ENCODE measurements around the gene LITAFD. TPM values are rescaled to one million over a fixed set of nuclear protein-coding genes. Genes with fewer than 3 reads are reported as not detected.
"Not testable (repeated sequence)": the region's sequence is repeated elsewhere in the genome, so short reads cannot be mapped to it uniquely, and the experiment has no call there.

LITAFD gene
- total RNA-seq (not detected), polyA plus RNA-seq (not detected)
- long read RNA-seq, donor 1, result 0 reads
- long read RNA-seq, donor 2, result 0 reads
- long read RNA-seq, donor 3, result 0 reads

DNA sequence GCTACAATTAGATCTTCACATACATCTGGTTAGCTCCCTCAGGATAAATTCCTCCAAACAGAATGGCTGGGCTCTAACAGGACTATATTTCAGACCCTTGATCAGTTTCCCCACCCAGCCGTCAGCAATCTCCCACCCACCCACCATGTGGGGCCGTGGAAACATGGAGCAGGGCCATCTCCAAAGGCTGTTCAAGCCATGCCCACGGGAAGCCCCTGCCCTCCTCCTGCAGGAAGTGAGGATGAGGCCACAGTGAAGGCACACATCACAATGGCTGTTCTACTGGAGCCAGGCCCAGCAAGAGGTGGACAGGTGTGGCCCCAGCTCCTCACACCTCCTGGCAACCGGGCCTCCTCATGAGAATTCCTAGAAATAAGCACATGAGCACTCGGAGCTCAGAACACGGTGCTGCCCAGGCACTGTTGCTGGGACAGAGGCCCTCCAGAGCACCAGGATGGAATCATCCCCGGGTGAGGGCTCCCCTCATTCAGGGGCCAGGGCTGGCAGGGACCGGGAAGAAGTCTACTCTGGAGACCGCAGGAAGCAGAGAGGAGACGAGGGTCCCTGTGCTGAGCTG, at the start of gene LITAFD:
LITAFD (plus strand) TSS at position 311 of the 577 bp plus-strand sequence. CDS start 2,005 bp downstream, outside the sequence.
- TF ChIP-seq, protein P1, sequence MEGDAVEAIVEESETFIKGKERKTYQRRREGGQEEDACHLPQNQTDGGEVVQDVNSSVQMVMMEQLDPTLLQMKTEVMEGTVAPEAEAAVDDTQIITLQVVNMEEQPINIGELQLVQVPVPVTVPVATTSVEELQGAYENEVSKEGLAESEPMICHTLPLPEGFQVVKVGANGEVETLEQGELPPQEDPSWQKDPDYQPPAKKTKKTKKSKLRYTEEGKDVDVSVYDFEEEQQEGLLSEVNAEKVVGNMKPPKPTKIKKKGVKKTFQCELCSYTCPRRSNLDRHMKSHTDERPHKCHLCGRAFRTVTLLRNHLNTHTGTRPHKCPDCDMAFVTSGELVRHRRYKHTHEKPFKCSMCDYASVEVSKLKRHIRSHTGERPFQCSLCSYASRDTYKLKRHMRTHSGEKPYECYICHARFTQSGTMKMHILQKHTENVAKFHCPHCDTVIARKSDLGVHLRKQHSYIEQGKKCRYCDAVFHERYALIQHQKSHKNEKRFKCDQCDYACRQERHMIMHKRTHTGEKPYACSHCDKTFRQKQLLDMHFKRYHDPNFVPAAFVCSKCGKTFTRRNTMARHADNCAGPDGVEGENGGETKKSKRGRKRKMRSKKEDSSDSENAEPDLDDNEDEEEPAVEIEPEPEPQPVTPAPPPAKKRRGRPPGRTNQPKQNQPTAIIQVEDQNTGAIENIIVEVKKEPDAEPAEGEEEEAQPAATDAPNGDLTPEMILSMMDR (IDR thresholded peaks at IDR 0.05), result no peak
- TF ChIP-seq EP300 (IDR thresholded peaks at IDR 0.05) (no peak), POLR2A (IDR thresholded peaks at IDR 0.05) (no peak)
- Histone ChIP-seq H3K9me3 (no peaks in the 10 kb centered on the region), H3K4me3 (no peak within 1 kb of the TSS), H3K27ac (no peak within 1 kb of the TSS), H3K4me1 (ENCODE audit: insufficient read depth) (peaks cover 1% of the 10 kb centered on the region), H3K36me3 (no peaks in the 10 kb centered on the region), H3K27me3 (no peaks in the 10 kb centered on the region)
- intact Hi-C loops (cut with DNase I), result loop anchor here in 3 of 4 donors (5.0 to 10.0 kb wide), 4 partner anchors 220 to 317 kb away; no protein-coding TSS in a partner anchor
- no peak for DNase-seq
- 54 to 59% (median 55%) methylated on average over 10 of the region's 10 CpGs for WGBS, 3 donors

DNA sequence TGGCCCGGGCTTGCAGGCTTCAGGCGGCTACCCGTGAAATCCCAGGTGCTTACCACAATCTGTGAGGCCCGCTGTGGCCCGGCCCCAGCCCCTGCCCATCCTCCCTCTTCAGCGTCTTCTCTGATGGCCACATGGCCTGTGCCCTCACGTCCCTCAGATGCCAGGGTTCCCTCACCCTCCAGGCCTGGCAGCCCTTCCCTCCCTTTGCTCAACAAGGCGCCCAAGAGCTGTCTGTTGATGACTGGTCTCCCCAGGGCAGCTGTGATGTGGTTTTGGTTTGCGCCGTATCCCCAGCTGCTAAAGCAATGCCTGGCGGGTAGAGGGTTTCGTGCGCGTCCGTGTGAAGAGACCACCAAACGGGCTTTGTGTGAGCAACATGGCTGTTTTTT, 49.4 kb upstream of the LITAFD start:
- Histone ChIP-seq H3K4me3 (no peak overlapping the region), H3K9me3 (no peaks in the 10 kb centered on the region), H3K27ac (no peak overlapping the region), H3K36me3 (no peaks in the 10 kb centered on the region), H3K27me3 (no peaks in the 10 kb centered on the region), H3K4me1 (ENCODE audit: insufficient read depth) (no peaks in the 10 kb centered on the region)
- intact Hi-C loops (cut with DNase I), result no loop called here
- TF ChIP-seq, protein P1 (IDR thresholded peaks at IDR 0.05), result no peak
- TF ChIP-seq EP300 (IDR thresholded peaks at IDR 0.05) (no peak), POLR2A (IDR thresholded peaks at IDR 0.05) (no peak)
- DNase-seq, result no peak
- WGBS, 3 donors, result 78 to 89% (median 79%) methylated on average over 16 of the region's 16 CpGs

DNA sequence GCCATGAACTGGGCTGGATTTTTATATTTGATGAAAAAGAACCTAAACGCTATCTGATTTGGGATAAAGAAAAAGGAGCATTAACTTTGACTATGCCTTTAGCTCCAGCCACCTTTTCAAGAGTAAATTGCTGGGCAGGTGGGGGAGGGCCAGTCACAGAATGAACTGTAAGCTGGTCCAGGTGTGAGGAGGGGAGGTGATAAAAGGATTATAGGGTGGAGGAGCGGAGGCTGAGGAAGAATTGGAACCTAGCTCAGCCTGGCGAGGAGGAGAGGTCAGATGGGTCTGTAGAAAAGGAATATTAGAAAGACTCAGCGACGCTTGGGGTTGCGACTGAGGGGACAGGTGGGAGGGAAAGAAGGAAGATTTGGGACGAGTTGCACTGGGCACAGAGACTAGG, 45.4 kb upstream of the LITAFD start:
- H3K4me3 ChIP-seq; H3K27me3 ChIP-seq; H3K36me3 ChIP-seq; H3K9me3 ChIP-seq; H3K4me1 ChIP-seq (ENCODE audit: insufficient read depth); intact Hi-C loops (cut with DNase I); H3K27ac ChIP-seq; DNase-seq: not testable (repeated sequence)
- WGBS, 3 donors, result 86 to 96% (median 86%) methylated on average over 7 of the region's 7 CpGs

DNA sequence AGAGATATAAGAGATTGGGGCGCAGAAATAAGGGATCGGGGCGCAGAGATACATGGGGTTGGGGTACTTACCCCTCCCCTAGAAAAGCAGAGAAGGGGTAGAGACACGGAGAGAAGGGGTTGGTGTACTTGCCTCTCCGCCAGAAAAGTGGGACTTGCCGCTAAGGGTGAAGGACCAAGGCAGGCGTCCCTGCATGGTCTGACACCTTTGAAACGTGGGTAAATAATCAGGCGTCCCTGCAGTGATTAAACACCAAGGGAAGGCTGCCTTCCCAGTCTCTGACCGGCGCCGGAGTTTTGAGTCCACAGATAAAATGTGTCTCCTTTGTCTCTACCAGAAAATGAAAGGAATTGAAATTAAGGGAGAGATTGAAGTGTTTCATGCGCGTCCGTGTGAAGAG, 44.6 kb upstream of the LITAFD start:
- DNase-seq, H3K27ac ChIP-seq: not testable (repeated sequence)
- 88 to 90% (median 89%) methylated on average over 15 of the region's 15 CpGs for WGBS, 3 donors

DNA sequence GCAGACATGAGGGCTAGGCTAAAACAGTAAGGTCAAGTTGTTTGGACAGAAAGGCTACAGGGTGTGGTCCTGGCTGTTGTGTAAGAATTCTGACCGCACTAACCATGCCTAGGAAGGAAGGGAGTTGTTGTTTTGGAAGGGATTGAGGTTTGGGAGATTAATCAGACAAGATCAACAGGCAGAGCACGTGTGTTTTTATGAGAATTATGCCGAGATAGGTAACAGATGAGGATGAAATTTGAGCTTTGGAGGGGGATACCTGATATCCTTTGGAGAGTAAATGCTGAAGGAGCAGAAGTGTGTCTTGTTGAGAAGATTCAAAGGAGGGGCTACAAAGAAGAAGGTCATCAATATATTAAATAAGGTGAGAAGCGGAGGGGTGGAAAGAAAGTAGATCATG, 40.1 kb upstream of the LITAFD start:
- H3K4me3 ChIP-seq; H3K36me3 ChIP-seq; DNase-seq; H3K4me1 ChIP-seq (ENCODE audit: insufficient read depth); H3K27ac ChIP-seq; intact Hi-C loops (cut with DNase I); H3K27me3 ChIP-seq; H3K9me3 ChIP-seq: not testable (repeated sequence)
- 46 to 57% (median 46%) methylated on average over 4 of the region's 4 CpGs for WGBS, 3 donors

More for the DNA sequence above, 44.6 kb upstream of the LITAFD start:
- H3K4me3 ChIP-seq; H3K27me3 ChIP-seq; H3K9me3 ChIP-seq; H3K4me1 ChIP-seq (ENCODE audit: insufficient read depth); intact Hi-C loops (cut with DNase I); H3K36me3 ChIP-seq: not testable (repeated sequence)

DNA sequence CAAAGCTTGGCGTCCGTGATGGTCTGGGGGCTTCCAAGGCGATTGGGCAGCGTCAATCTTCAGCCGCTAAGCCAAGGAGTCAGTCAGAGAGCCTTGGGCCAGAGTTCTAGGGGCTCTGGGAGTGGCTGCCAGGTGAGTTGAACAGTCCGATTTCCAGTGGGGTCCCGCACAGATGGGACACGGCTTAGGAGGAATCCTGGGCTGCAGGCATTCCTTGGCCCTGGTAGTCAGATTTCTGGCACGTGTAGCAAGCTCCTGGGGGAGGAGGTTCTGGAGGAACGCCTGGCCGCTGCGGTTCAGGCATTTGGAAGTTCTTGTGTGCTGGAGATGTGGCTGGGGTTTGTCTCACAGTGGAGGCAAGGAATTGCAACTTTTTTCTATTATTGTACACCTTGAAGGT, 38.9 kb upstream of the LITAFD start:
- H3K27me3 ChIP-seq; H3K4me3 ChIP-seq; intact Hi-C loops (cut with DNase I); H3K4me1 ChIP-seq (ENCODE audit: insufficient read depth); H3K36me3 ChIP-seq; H3K27ac ChIP-seq; H3K9me3 ChIP-seq; DNase-seq: not testable (repeated sequence)
- 39 to 84% (median 46%) methylated on average over 5 to 12 of the region's 12 CpGs for WGBS, 3 donors
